Karpas-422 (cell line): ENCODE results near the gene SELENOM. TPM values are rescaled to one million over a fixed set of nuclear protein-coding genes. Genes with fewer than 3 reads are reported as not detected.
"Not testable (repeated sequence)": the region's sequence is repeated elsewhere in the genome, so short reads cannot be mapped to it uniquely, and the experiment has no call there.

Experiments used
- DNase-seq: peaks from one replicate; pipeline ENCODE4 v3.0.0-alpha.2; 2015
- H2AFZ ChIP-seq: fragments of 200-600 bp; sonication (generic); 2 replicates; pipeline ENCODE4 v1.6.1; 2014; ENCODE audit warnings: antibody characterized with exemption, low read length, mixed read lengths
- H3K27ac ChIP-seq: fragments of 200-600 bp; sonication (generic); 2 replicates; pipeline ENCODE4 v1.5.1; 2014; ENCODE audit warnings: mild to moderate bottlenecking, low read length, moderate library complexity
- H3K27me3 ChIP-seq: fragments of 200-600 bp; sonication (generic); 2 replicates; pipeline ENCODE4 v1.6.1; 2014; ENCODE audit warnings: low read length, mixed read lengths
- H3K36me3 ChIP-seq: fragments of 200-600 bp; sonication (generic); 2 replicates; pipeline ENCODE4 v1.6.1; 2014; ENCODE audit warnings: low read length, mixed read lengths; ENCODE audit not compliant: insufficient read depth
- H3K4me1 ChIP-seq: fragments of 200-600 bp; sonication (generic); 2 replicates; pipeline ENCODE4 v1.6.1; 2014; ENCODE audit warnings: mild to moderate bottlenecking, low read length, mixed read lengths
- H3K4me2 ChIP-seq: fragments of 200-600 bp; sonication (generic); 2 replicates; pipeline ENCODE4 v1.6.1; 2014; ENCODE audit warnings: low read length, low read depth, mild to moderate bottlenecking; ENCODE audit not compliant: poor library complexity, severe bottlenecking
- H3K4me3 ChIP-seq: fragments of 200-600 bp; sonication (generic); 2 replicates; pipeline ENCODE4 v1.5.1; 2014; ENCODE audit warnings: mild to moderate bottlenecking, antibody characterized with exemption, low read length, mixed read lengths
- H3K79me2 ChIP-seq: fragments of 200-600 bp; sonication (generic); 2 replicates; pipeline ENCODE4 v1.6.1; 2014; ENCODE audit warnings: mild to moderate bottlenecking, low read length, mixed read lengths
- H3K9ac ChIP-seq: fragments of 200-600 bp; sonication (generic); 2 replicates; pipeline ENCODE4 v1.6.0; 2014; ENCODE audit warnings: low read length
- H3K9me2 ChIP-seq: fragments of 200-600 bp; sonication (generic), shearing (Covaris generic); replicated peaks from 2 replicates; pipeline ENCODE4 v1.6.0; 2014; ENCODE audit warnings: mild to moderate bottlenecking, low read length, moderate library complexity; ENCODE audit not compliant: insufficient read depth
- H3K9me3 ChIP-seq: fragments of 300-700, 200-600 bp; sonication (generic); 2 replicates; pipeline ENCODE4 v1.6.1; 2014; ENCODE audit warnings: low read length, mixed read lengths
- H4K20me1 ChIP-seq: fragments of 200-600 bp; sonication (generic); 2 replicates; pipeline ENCODE4 v1.6.1; 2014; ENCODE audit warnings: mild to moderate bottlenecking, antibody characterized with exemption, low read length, low read depth; ENCODE audit not compliant: insufficient read depth
- total RNA-seq: library from RNA; depleted of rRNA; stranded (reverse); fragments of >200 nt; shearing (Covaris generic); gene quantifications from 2 replicates; pipeline ENCODE4 v1.2.3, GENCODE V29; 2014; ENCODE audit warnings: low replicate concordance

The SELENOM gene
- total RNA-seq, 1 experiment from 2014 or later: 11.1 TPM

- no peaks in the 10 kb centered on the region for H4K20me1 ChIP-seq
- H3K27me3 ChIP-seq: no peaks in the 10 kb centered on the region
- no peak overlapping the region for H3K4me3 ChIP-seq
- H3K4me2 ChIP-seq: no peak overlapping the region
- H2AFZ ChIP-seq: no peak overlapping the region
- no peak overlapping the region for H3K27ac ChIP-seq
- no peak overlapping the region for H3K9ac ChIP-seq
- no peaks in the 10 kb centered on the region for H3K79me2 ChIP-seq
- DNase-seq: no peak
- no peaks in the 10 kb centered on the region for H3K9me2 ChIP-seq
- peaks cover 7% of the 10 kb centered on the region for H3K4me1 ChIP-seq
- H3K9me3 ChIP-seq: no peaks in the 10 kb centered on the region
- no peaks in the 10 kb centered on the region for H3K36me3 ChIP-seq
These were observed 4.8 kb downstream of the SELENOM start for GRCh38 chr22:31102441-31103081.

DNA sequence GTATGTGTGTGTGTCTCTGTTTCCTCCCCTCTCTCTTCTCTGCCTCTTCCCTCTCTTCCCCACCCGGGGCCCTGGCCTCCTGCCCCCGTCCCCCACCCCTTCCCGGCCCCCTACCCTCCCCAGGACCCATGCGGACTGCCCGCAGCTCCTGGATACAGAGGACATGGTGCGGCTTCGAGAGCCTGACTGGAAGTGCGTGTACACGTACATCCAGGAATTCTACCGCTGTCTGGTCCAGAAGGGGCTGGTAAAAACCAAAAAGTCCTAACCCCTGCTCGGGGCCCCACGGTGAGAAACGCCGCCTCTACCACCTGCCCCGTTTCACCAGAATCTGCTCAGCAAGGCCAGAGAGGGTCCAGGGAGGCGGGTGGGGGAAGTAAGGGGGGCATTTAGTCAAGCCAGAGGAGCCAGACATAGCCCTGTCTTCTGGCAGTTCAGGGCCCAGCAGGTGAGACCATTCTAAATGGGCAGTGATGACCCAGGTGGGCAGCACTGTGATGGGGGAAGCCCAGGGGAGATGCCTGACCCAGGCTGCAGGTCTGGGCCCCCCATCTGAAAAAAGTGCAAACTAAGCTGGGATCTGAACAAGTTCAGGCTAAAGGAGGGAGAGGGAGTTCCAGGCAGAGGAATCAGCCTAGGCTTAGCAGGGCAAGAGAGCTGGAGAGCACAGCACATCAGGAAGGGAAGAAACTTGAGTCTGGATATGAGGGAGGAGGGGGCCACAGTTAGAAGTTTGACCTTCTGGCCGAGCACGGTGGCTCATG, 6.4 kb downstream of the SELENOM start:
- H3K27me3 ChIP-seq: no peaks in the 10 kb centered on the region
- H2AFZ ChIP-seq: no peak overlapping the region
- no peaks in the 10 kb centered on the region for H3K9me3 ChIP-seq
- no peak overlapping the region for H3K27ac ChIP-seq
- no peaks in the 10 kb centered on the region for H3K4me1 ChIP-seq
- H3K36me3 ChIP-seq: no peaks in the 10 kb centered on the region
- H3K9ac ChIP-seq: no peak overlapping the region
- no peaks in the 10 kb centered on the region for H3K9me2 ChIP-seq
- H4K20me1 ChIP-seq: no peaks in the 10 kb centered on the region
- H3K4me2 ChIP-seq: no peak overlapping the region
- H3K79me2 ChIP-seq: no peaks in the 10 kb centered on the region
- H3K4me3 ChIP-seq: no peak overlapping the region
- no peak for DNase-seq

DNA sequence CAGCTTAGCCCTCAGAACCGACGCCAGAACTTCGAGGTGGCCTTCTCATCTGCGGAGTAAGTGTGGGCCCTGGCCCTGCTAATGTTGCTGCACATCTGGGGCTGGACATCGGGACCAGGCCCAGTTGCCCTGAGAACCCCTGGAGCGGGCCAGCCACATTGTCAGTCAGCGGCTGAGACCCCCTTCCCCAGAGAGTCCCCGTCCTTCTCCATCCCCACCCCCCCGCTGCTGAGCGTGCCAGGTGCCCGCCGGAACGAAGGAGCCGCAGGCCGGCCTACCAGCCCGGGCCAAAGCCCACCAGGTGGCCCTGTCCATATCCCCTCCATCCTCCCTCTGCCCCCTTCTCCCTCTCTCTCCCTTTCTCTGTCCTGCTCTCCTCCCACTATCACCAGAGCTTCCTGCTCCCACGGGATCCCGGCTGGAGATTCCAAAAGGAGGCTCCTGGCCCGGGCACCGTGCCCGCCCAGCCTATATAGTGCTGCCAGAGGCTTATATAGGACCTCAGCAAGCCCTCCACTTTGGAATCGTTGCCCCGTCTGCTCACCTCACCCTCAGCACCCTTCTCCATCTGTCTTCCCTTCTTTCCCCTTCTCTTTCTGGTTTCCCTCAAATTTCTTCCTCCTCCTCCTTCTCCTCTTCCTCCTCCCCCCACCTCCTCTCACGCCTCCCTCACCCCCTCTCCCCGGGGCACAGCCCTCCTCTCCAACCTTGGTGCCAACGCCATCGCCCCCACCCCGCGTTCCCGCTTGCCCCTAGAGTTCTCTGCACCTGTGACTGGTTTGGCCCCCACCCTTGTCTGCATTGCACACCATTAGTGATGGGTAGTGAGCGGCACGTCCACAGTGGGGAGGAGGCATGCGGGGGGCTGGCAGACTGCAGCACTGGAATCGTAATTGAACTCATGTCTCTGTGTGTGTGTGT, 7.3 kb downstream of the SELENOM start:
- Histone ChIP-seq H3K36me3 (no peaks in the 10 kb centered on the region), H3K4me2 (no peak overlapping the region), H3K9me2 (no peaks in the 10 kb centered on the region), H3K9ac (no peak overlapping the region), H3K79me2 (no peaks in the 10 kb centered on the region), H4K20me1 (no peaks in the 10 kb centered on the region), H3K27me3 (no peaks in the 10 kb centered on the region), H3K4me1 (no peaks in the 10 kb centered on the region), H2AFZ (no peak overlapping the region), H3K9me3 (no peaks in the 10 kb centered on the region), H3K27ac (no peak overlapping the region), H3K4me3 (no peak overlapping the region)
- DNase-seq: no peak

GRCh38 chr22:31099386-31099785, 8.0 kb downstream of the SELENOM start:
- Histone ChIP-seq H3K4me3 (no peak overlapping the region), H3K9me3 (no peaks in the 10 kb centered on the region), H3K4me2 (no peak overlapping the region), H3K27me3 (no peaks in the 10 kb centered on the region), H3K4me1 (no peaks in the 10 kb centered on the region), H3K9ac (no peak overlapping the region), H3K36me3 (no peaks in the 10 kb centered on the region), H3K79me2 (no peaks in the 10 kb centered on the region), H4K20me1 (no peaks in the 10 kb centered on the region), H3K9me2 (no peaks in the 10 kb centered on the region), H3K27ac (no peak overlapping the region), H2AFZ (no peak overlapping the region)
- DNase-seq: no peak

GRCh38 chr22:31098632-31099110, 8.7 kb downstream of the SELENOM start:
- H3K79me2 ChIP-seq: no peaks in the 10 kb centered on the region
- no peaks in the 10 kb centered on the region for H3K4me1 ChIP-seq
- H3K4me2 ChIP-seq: no peak overlapping the region
- no peak overlapping the region for H3K9ac ChIP-seq
- no peak overlapping the region for H3K27ac ChIP-seq
- no peak overlapping the region for H3K4me3 ChIP-seq
- no peak for DNase-seq
- H4K20me1 ChIP-seq: no peaks in the 10 kb centered on the region
- no peaks in the 10 kb centered on the region for H3K36me3 ChIP-seq
- H2AFZ ChIP-seq: no peak overlapping the region
- no peaks in the 10 kb centered on the region for H3K9me3 ChIP-seq
- H3K27me3 ChIP-seq: no peaks in the 10 kb centered on the region
- H3K9me2 ChIP-seq: no peaks in the 10 kb centered on the region

DNA sequence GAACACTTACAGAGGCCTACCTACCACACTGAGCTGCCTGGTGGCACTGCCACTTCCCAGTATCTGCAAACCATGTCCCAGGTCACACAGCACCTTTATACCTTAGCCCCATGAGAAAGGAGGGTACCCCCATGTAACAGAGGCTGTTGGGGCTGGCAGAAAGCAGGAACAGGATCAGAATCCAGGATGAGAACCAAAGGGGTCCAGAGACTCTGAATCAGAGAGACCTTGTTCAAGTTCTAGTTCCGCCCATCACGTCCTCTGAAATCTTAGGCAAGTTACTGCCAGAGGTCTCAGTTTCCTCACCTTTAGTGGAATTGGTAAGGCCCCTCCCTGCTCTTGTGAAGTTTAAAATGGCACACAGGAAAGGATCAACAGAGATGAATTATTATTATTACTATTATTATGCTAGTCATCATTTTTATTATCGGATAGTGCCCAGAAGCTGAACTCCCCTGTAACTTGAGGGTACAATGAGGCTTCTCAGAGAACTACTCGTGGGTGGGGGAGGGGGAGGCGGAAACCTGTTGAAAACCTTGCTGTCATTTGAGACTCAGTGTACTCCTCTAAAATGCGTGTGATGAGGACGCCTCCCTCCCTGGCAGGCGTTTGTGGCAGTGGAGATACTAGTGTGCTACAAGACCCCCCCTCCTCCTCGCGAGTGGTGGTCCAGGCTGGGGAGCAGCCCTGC, 9.3 kb downstream of the SELENOM start:
- no peak for DNase-seq
- Histone ChIP-seq H2AFZ (no peak overlapping the region), H3K4me1 (no peaks in the 10 kb centered on the region), H3K79me2 (no peaks in the 10 kb centered on the region), H3K27me3 (no peaks in the 10 kb centered on the region), H3K9me3 (no peaks in the 10 kb centered on the region), H4K20me1 (no peaks in the 10 kb centered on the region), H3K4me3 (no peak overlapping the region), H3K27ac (no peak overlapping the region), H3K9me2 (no peaks in the 10 kb centered on the region), H3K9ac (no peak overlapping the region), H3K36me3 (no peaks in the 10 kb centered on the region), H3K4me2 (no peak overlapping the region)

DNA sequence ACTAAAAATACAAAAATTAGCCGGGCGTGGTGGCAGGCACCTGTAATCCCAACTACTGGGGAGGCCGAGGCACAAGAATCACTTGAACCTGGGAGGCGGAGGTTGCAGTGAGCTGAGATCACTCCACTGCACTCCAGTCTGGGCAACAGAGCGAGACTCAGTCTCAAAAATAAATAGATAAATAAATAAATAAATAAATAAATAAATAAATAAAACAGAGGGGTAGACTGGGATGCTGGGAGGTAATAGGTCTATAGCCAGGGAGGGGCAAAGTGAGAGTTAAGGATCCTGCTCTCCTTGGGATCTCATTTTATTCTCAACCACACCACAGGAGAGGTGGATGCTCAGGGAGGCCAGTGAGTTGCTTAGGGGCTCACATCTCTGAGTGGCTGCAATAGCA, 9.8 kb downstream of the SELENOM start:
- not testable (repeated sequence) for H3K79me2 ChIP-seq, DNase-seq

More for the DNA sequence above, 9.8 kb downstream of the SELENOM start:
- not testable (repeated sequence) for H3K36me3 ChIP-seq, H3K4me1 ChIP-seq, H3K27me3 ChIP-seq, H4K20me1 ChIP-seq, H3K9me3 ChIP-seq, H3K27ac ChIP-seq, H2AFZ ChIP-seq, H3K4me2 ChIP-seq, H3K9ac ChIP-seq, H3K9me2 ChIP-seq, H3K4me3 ChIP-seq
